SK-N-MC (cell line): ENCODE results near the gene PLD6.

Source experiments
- DNase-seq: peaks from one replicate; pipeline ENCODE4 v3.0.0-alpha.2; 2011; ENCODE audit warnings: low read depth, low spot score
- H3K27ac ChIP-seq: fragments of 200-600 bp; sonication (generic); 2 replicates; pipeline ENCODE4 v1.5.1; 2016; ENCODE audit warnings: mixed run types
- H3K36me3 ChIP-seq: fragments of 200-600 bp; sonication (generic); 2 replicates; pipeline ENCODE4 v1.6.1; 2017; ENCODE audit warnings: antibody characterized with exemption, low read length, mixed read lengths; ENCODE audit not compliant: insufficient read depth
- H3K4me3 ChIP-seq: fragments of 200-600 bp; sonication (generic); 2 replicates; pipeline ENCODE4 v1.5.1; 2016
- H3K9ac ChIP-seq: fragments of 200-600 bp; sonication (generic); 2 replicates; pipeline ENCODE4 v1.8.0; 2017; ENCODE audit warnings: mixed run types, mixed read lengths; ENCODE audit not compliant: insufficient read length
- H3K9me3 ChIP-seq: fragments of 200-600 bp; sonication (generic); 2 replicates; pipeline ENCODE4 v1.6.1; 2017; ENCODE audit warnings: low read depth, mild to moderate bottlenecking, antibody characterized with exemption, low read length, moderate library complexity, mixed read lengths
- EZH2 ChIP-seq: fragments of 200-600 bp; sonication (generic); IDR thresholded peaks from one replicate; pipeline ENCODE4 v1.6.1; 2017; ENCODE audit warnings: antibody characterized with exemption
- FOXP2 ChIP-seq: optimal IDR thresholded peaks from 2 replicates; pipeline ENCODE3; 2011; ENCODE audit warnings: mild to moderate bottlenecking, moderate library complexity; ENCODE audit not compliant: insufficient read depth; ENCODE audit errors: extremely low read length, control extremely low read depth
- POLR2AphosphoS5 ChIP-seq: IDR thresholded peaks from 2 replicates; pipeline ENCODE4 v1.6.1; 2012; ENCODE audit warnings: mild to moderate bottlenecking, low read depth, low read length, borderline replicate concordance

Gene PLD6

GRCh38 chr17:17229416-17230384 lies 23.6 kb upstream of the PLD6 start:
- no peaks in the 10 kb centered on the region for H3K9me3 ChIP-seq
- no peak for DNase-seq
- peaks cover 63% of the 10 kb centered on the region; the same call in 1 of the 2 replicates for H3K36me3 ChIP-seq
- TF ChIP-seq POLR2AphosphoS5 (no peak), FOXP2 (no peak), EZH2 (no peak)
- H3K9ac ChIP-seq = no peak overlapping the region
- no peak overlapping the region for H3K27ac ChIP-seq
- H3K4me3 ChIP-seq = no peak overlapping the region

GRCh38 chr17:17228521-17229279 lies 22.6 kb upstream of the PLD6 start:
- TF ChIP-seq FOXP2 (no peak), POLR2AphosphoS5 (no peak), EZH2 (no peak)
- Histone ChIP-seq H3K9me3 (no peaks in the 10 kb centered on the region), H3K4me3 (no peak overlapping the region), H3K36me3 (peaks cover 71% of the 10 kb centered on the region; the same call in 1 of the 2 replicates), H3K9ac (no peak overlapping the region), H3K27ac (no peak overlapping the region)
- DNase-seq = no peak

- Histone ChIP-seq H3K36me3 (peaks cover 75% of the 10 kb centered on the region; the same call in 1 of the 2 replicates), H3K4me3 (no peak overlapping the region), H3K27ac (no peak overlapping the region), H3K9me3 (no peaks in the 10 kb centered on the region), H3K9ac (no peak overlapping the region)
- TF ChIP-seq FOXP2 = no peak
- TF ChIP-seq EZH2 = no peak
- no peak for TF ChIP-seq POLR2AphosphoS5
- no peak for DNase-seq
These were observed 21.7 kb upstream of the PLD6 start for GRCh38 chr17:17227608-17228520.

GRCh38 chr17:17226451-17227265 lies 20.5 kb upstream of the PLD6 start:
- no peaks in the 10 kb centered on the region for H3K9me3 ChIP-seq
- no peak overlapping the region for H3K9ac ChIP-seq
- H3K36me3 ChIP-seq = peaks cover 73% of the 10 kb centered on the region; the same call in 1 of the 2 replicates
- no peak for DNase-seq
- TF ChIP-seq POLR2AphosphoS5 (no peak), FOXP2 (no peak), EZH2 (no peak)
- no peak overlapping the region for H3K4me3 ChIP-seq
- no peak overlapping the region for H3K27ac ChIP-seq

- no peak for DNase-seq
- Histone ChIP-seq H3K36me3 (peaks cover 76% of the 10 kb centered on the region; the same call in 1 of the 2 replicates), H3K4me3 (no peak overlapping the region), H3K9me3 (no peaks in the 10 kb centered on the region), H3K27ac (no peak overlapping the region), H3K9ac (no peak overlapping the region)
- no peak for TF ChIP-seq FOXP2
- no peak for TF ChIP-seq POLR2AphosphoS5
- no peak for TF ChIP-seq EZH2
These were observed 19.8 kb upstream of the PLD6 start for GRCh38 chr17:17225901-17226300.

- no peak for DNase-seq
- no peak overlapping the region for H3K4me3 ChIP-seq
- H3K9ac ChIP-seq = no peak overlapping the region
- H3K27ac ChIP-seq = no peak overlapping the region
- TF ChIP-seq FOXP2 = no peak
- no peak for TF ChIP-seq POLR2AphosphoS5
- TF ChIP-seq EZH2 = no peak
- no peaks in the 10 kb centered on the region for H3K9me3 ChIP-seq
- H3K36me3 ChIP-seq = peaks cover 76% of the 10 kb centered on the region; the same call in 1 of the 2 replicates
These were observed 18.0 kb upstream of the PLD6 start for GRCh38 chr17:17224137-17224536.

- TF ChIP-seq EZH2 (no peak), FOXP2 (no peak), POLR2AphosphoS5 (no peak)
- peaks cover 74% of the 10 kb centered on the region; the same call in 1 of the 2 replicates for H3K36me3 ChIP-seq
These were observed 17.6 kb upstream of the PLD6 start for GRCh38 chr17:17223736-17224135.

More at GRCh38 chr17:17223736-17224135, 17.6 kb upstream of the PLD6 start:
- no peak overlapping the region for H3K27ac ChIP-seq
- no peak overlapping the region for H3K4me3 ChIP-seq
- no peak for DNase-seq
- H3K9me3 ChIP-seq = no peaks in the 10 kb centered on the region
- no peak overlapping the region for H3K9ac ChIP-seq
